ENCODE data around the gene LGI4.

The LGI4 gene

DNA sequence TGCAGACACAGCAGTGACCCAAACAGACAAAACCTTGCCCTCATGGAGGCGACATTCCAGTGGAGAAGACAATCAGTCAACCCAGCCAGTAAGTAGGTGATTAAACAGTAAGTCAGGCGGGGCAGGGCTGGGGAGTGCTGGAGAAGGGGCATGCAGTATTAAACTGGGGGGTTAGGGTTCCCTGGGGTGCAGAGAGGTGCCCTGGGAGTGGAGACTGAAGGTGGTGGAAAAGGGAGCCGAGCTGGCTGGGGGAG lies 50.4 kb downstream of the LGI4 start:
- no peak for DNase-seq

DNA sequence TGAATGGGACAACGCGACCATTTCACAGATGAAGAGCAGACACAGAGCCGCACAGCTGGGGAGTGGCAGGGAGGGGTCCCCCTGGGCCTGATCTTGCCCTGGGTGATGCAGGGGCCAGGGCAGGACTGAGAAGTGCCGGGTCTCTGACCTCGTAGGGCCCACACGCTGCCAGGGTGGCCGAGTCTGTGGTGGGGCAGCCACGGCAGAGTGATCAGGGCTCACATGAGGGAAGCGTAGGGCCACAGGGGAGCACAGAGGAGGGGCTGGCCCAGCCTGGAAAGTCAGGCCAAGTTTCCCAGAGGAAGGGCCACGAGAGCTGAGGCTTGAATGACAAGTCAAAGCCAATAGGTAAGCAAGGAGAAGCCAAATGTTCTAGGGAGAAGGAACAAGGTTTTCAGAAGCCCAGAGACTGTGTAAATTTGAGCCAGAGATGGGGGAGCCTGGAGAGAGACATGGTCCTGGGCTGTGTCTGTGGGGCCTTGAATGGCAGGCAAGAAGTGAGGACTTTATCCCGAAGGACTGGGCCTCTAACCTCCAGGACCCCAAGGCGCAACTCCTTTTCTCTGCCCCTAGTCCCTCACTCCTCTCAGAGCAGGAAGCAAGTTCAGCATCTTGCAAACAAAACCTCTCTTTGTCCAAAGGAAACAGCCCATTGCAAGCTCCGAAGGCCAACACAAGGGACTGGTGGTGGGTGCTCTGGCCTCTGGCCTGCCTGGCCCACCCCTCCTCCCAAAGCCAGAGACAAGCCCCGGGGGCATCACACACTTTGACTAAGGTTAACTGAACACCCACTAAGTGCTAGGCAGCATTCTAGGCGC lies 51.0 kb downstream of the LGI4 start:
- DNase-seq, result no peak

DNA sequence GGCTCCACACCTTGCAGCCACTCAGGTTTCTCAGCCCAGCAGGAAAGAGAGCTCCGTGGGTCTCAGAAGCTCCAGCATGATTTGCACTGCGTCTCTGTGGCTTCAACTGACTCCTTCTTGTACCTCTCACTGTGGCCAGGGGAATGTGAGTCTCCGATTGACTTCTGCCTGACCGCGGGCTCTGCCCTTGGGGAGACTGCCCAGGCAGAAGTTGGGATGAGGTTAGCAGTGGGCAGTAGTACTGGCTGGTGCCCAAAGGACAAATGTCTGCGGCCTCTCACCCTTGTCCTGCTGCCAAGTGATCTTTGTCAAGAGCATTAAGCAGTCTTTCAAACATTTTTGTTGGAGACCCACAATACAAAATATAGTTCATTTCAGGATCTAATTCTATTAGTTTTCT lies 53.7 kb downstream of the LGI4 start:
- no peak for DNase-seq

DNA sequence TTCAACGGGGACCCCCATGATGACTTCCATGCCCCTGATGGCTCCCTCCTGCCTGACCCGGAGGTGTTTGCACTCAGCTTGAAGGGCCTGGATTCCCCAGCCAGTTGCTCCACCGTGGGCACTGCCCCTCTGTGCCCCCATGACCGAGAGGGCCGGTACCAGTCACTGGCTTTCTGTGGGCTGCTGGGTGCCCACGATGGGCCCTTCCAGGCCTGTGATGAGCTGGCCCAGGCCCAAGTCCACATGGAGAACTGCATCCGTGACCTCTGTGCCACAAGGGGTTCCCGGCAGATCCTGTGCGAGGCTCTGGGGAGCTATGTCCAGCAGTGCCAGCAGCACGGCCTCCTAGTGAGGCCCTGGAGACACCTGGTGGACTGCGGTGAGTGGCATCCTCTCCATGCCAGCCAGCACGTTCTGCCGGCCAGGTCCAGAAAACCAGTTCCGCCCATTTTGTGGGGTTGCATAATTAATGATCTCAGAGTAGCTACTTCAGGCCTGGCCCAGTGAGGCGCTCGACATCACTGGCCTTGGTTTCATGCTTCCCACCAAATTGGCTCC lies 54.2 kb downstream of the LGI4 start:
- no peak for DNase-seq

DNA sequence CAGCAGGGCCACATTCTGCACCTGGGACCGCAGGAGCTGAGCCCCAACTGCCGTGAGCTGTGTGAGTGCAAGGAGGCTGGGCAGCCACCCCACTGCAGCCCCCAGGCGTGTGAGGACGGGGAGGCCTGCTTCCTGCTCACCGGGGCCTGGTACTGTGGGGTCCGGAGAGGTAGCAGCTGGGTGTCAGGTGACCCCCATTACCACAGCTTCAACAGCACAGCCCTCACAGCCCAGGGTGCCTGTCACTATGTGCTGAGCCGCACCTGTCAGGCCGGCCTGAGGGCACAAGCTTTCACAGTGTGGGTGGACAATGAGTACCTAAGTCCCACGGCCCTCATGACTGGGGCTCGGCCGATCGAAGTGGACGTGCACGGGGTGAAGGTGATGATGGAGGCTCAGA lies 55.0 kb downstream of the LGI4 start:
- DNase-seq, result no peak

DNA sequence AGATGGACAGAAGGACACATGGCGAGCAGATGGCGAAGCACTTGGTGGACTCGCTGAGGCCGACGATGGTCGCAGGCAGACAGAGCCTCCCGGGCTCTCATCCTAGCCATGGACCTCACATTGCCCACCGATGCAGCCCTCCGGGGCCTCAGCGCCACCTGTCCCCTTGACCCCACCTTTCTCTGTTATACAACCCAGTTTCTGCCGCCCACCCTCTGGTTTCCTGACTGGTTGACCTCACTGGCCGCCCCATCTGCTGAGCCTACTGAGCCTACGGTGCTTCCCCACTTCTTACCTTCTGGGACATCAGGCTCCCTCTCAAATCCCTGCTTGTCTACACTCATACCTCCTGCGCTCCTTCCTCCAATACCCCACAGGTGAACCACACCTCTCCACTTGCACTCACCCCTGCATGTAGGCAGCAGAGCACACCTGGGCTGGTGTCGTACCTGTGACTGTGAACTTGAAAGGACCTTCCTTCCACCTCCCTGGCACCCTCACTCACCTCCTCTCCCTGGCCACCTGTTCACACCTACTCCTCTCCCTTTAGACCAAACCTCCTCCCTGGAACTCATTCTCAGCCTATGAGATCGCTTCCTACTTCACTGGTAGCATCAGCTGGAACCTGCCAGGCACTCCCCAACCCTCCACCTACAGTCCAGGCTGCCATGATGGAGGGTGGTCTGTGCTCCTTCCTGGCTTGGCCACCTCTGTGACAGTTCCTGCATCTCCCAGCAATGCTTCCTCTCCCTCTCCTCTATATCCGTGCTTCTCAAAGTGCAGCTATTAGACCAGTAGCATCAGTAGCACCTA lies 57.2 kb downstream of the LGI4 start:
- no peak for DNase-seq

DNA sequence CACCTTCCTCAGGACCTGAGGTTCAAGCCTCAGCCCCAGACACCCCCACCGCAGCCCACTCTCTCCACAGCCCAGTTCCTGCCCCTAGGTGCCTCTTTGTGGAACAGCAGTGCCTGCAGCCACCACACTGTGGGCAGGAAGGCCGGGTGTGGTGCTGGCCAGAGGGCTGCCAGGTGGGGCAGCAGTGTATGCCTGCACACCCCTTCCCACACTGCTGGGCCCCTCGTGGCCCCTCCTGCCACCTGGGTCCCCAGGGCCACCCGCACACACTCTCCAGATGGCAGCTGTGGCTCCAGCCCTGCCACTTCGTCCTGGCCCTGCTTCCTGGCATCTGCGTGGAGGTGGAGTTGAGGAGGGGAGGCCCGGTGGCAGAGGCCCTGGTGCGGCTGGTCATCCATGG lies 58.2 kb downstream of the LGI4 start:
- no peak for DNase-seq

DNA sequence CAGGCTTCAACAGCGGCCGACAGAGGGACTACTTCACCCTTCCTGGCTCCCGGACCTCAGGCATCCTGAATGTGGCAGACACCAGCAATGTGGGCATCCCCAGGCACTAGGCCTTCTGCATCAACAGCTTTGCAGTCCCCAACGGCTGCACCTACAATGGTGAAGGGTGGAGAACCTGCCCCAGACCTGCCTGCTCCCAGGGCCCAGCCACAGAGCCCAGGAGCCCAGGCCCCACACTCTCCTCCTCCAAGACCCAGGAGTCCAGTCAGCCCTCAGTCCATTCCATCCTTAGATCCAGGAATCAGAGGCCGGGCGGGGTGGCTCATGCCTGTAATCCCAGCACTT lies 58.9 kb downstream of the LGI4 start:
- no peak for DNase-seq

DNA sequence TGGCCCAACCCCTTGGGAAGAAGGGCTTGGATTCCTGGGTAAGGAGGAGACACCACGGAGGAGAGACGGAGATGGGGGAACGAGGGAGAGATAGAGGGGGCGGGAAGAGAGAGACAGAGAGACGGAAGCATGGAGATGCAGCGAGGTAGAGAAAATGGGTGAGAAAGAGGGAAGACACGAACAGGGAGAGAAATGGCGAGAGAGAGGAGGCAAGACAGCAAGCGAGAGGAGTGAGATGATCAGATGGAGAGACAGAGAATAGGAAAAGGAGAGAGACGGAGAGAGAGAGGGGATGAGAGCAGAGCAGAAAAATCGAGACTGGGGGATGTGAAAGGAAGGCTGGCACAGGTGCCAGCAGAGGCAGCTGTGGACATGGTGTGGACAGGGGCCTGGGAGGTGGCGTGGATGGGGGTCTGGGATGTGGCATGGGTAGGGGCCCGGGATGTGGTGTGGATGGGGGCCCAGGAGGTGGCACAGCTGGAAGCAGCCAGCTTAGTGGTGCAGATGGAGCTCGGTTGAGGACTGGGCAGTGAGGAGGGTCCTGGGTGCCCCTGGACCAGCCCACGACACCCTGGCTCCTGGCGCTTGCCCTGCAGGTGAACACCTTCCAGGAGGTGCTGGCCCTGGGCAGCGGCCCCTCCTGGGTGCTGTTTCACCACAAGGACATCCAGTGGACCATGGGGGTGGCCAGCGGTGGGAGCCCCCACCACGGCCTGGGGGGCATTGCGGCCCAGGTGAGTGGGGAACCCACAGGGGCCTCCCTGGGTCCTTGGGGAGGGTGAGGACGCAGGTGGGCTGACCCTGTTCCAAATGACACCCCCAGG lies 59.4 kb downstream of the LGI4 start:
- no peak for DNase-seq
